Right renal cortex interstitium (tissue), 3 donors: ENCODE measurements around the gene SORCS2. TPM values are rescaled to one million over a fixed set of nuclear protein-coding genes. Genes with fewer than 3 reads are reported as not detected.
A peak's percentile ranks its signal among the peaks of the same experiment; 100 is the strongest.

Source experiments
- DNase-seq, 3 donors: peaks; one replicate each; pipeline ENCODE4 v3.0.0-alpha.2; 2013; ENCODE audit warnings: low read depth in 3 of 3, low spot score in 2 of 3
- polyA plus RNA-seq, 3 donors: library from polyadenylated mRNA; unstranded; fragments of 120-200 nt; gene quantifications; one replicate each; pipeline ENCODE4 v1.2.1, GENCODE V29; 2013; ENCODE audit not compliant: insufficient read length in 3 of 3

SORCS2 gene
- polyA plus RNA-seq, 3 donors: 6.6 to 7.9 (median 7.0) TPM

- DNase-seq: no peak
Observed at GRCh38 chr4:7740866-7741525, 548.7 kb downstream of the SORCS2 start.

- no peak for DNase-seq
Observed at GRCh38 chr4:7741946-7742806, 549.8 kb downstream of the SORCS2 start.

- no peak for DNase-seq
Observed at GRCh38 chr4:7742807-7743280, 550.5 kb downstream of the SORCS2 start.

GRCh38 chr4:7744142-7744804 lies 551.9 kb downstream of the SORCS2 start:
- DNase-seq: no peak

- no peak for DNase-seq
Observed at GRCh38 chr4:7745301-7745885, 553.1 kb downstream of the SORCS2 start.

- DNase-seq: no peak
Observed at GRCh38 chr4:7746351-7747061, 554.2 kb downstream of the SORCS2 start.

- no peak for DNase-seq
Observed at GRCh38 chr4:7747062-7747385, 554.7 kb downstream of the SORCS2 start.

- DNase-seq: no peak
Observed at GRCh38 chr4:7747566-7747965, 555.2 kb downstream of the SORCS2 start.

- DNase-seq: no peak
Observed at GRCh38 chr4:7750523-7750922, 558.2 kb downstream of the SORCS2 start.

GRCh38 chr4:7750972-7751371 lies 558.6 kb downstream of the SORCS2 start:
- DNase-seq: no peak

- no peak for DNase-seq
Observed at GRCh38 chr4:7752649-7753048, 560.3 kb downstream of the SORCS2 start.

- DNase-seq: no peak
Observed at GRCh38 chr4:7753271-7753670, 560.9 kb downstream of the SORCS2 start.

GRCh38 chr4:7753931-7754465 lies 561.7 kb downstream of the SORCS2 start:
- no peak for DNase-seq

- no peak for DNase-seq
Observed at GRCh38 chr4:7754565-7755262, 562.4 kb downstream of the SORCS2 start.

- no peak for DNase-seq
Observed at GRCh38 chr4:7755561-7755960, 563.2 kb downstream of the SORCS2 start.

GRCh38 chr4:7756071-7756470 lies 563.7 kb downstream of the SORCS2 start:
- no peak for DNase-seq

- no peak for DNase-seq
Observed at GRCh38 chr4:7756561-7757355, 564.4 kb downstream of the SORCS2 start.

- DNase-seq: peak in 1 of 3 donors; percentile 56
Observed at GRCh38 chr4:7757501-7758471, 565.4 kb downstream of the SORCS2 start.
